22Rv1 (cell line): ENCODE data around the gene KCNK13.
"Not testable (repeated sequence)": the region's sequence is repeated elsewhere in the genome, so short reads cannot be mapped to it uniquely, and the experiment has no call there.

Experiments used
- H3K27ac ChIP-seq: fragments of 450-650 bp; 2 replicates; pipeline ENCODE4 v1.5.1; 2017
- CTCF ChIP-seq: fragments of 450-650 bp; IDR thresholded peaks from 2 replicates; pipeline ENCODE4 v1.5.1; 2017; ENCODE audit warnings: mild to moderate bottlenecking
- ZFX ChIP-seq: fragments of 450-650 bp; IDR thresholded peaks from 2 replicates; pipeline ENCODE4 v1.6.1; 2017; ENCODE audit warnings: antibody characterized with exemption, borderline replicate concordance

KCNK13 gene

GRCh38 chr14:90062127-90062794 is 467 bp downstream of the KCNK13 start:
- TF ChIP-seq CTCF (no peak), ZFX (no peak)

GRCh38 chr14:90062822-90063539 is 1.2 kb downstream of the KCNK13 start:
- TF ChIP-seq CTCF, result no peak
- TF ChIP-seq ZFX, result no peak
- H3K27ac ChIP-seq, result no peak overlapping the region

More at GRCh38 chr14:90062127-90062794, 467 bp downstream of the KCNK13 start:
- no peak overlapping the region for H3K27ac ChIP-seq

GRCh38 chr14:90072350-90072749 is 10.6 kb downstream of the KCNK13 start:
- no peak for TF ChIP-seq CTCF
- TF ChIP-seq ZFX, result no peak
- no peak overlapping the region for H3K27ac ChIP-seq

- TF ChIP-seq ZFX, result no peak
- no peak for TF ChIP-seq CTCF
- no peak overlapping the region for H3K27ac ChIP-seq
Measured at GRCh38 chr14:90079576-90079975, 17.8 kb downstream of the KCNK13 start.

GRCh38 chr14:90087433-90087832 is 25.6 kb downstream of the KCNK13 start:
- no peak for TF ChIP-seq ZFX
- TF ChIP-seq CTCF, result no peak
- no peak overlapping the region for H3K27ac ChIP-seq

GRCh38 chr14:90088176-90088575 is 26.4 kb downstream of the KCNK13 start:
- TF ChIP-seq ZFX, result no peak
- TF ChIP-seq CTCF, result no peak
- no peak overlapping the region for H3K27ac ChIP-seq

GRCh38 chr14:90089486-90089885 is 27.7 kb downstream of the KCNK13 start:
- H3K27ac ChIP-seq, result not testable (repeated sequence)

GRCh38 chr14:90091393-90091792 is 29.6 kb downstream of the KCNK13 start:
- H3K27ac ChIP-seq, result no peak overlapping the region
- no peak for TF ChIP-seq CTCF
- no peak for TF ChIP-seq ZFX
